HG02840 (cell line): ENCODE measurements around the gene MAPK12.

Experiments
- ATAC-seq: cut with Tn5 transposase; IDR thresholded peaks from one replicate; pipeline ENCODE4 v1.9.1; 2021; ENCODE audit warnings: mild to moderate bottlenecking, moderate library complexity, moderate number of reproducible peaks; ENCODE audit not compliant: unreplicated experiment, low FRiP score

The MAPK12 gene

GRCh38 chr22:50261615-50262459 is at the start of gene MAPK12:
MAPK12 (minus strand) TSS chr22:50261683; CDS start chr22:50261509, 174 bp downstream.
- ATAC-seq, result peak; percentile 57

DNA sequence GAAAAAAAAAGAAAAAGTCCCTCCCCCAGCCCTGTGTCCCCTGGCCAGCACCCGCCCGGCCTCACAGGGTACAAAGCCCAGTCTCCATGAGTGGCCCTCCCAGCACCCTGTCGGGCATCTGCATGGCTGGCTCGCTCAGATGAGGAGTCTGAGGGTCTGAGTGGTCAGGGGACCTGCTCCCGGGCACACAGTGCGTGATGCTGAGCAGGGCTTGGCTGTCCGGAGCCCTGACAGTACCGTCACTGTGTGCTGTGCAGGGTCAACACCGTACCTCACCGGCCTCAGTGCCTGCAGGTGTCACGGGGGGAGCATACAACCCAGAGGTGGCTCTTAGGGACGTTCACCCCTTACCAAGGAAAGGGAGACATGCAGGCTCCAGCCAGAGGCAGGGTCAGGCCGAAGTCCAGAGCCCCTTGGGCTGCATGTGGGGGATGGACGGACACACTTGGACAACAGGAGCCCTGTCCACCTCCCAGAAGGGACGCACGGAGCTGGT is 49.5 kb upstream of the MAPK12 start:
- ATAC-seq, result no peak

DNA sequence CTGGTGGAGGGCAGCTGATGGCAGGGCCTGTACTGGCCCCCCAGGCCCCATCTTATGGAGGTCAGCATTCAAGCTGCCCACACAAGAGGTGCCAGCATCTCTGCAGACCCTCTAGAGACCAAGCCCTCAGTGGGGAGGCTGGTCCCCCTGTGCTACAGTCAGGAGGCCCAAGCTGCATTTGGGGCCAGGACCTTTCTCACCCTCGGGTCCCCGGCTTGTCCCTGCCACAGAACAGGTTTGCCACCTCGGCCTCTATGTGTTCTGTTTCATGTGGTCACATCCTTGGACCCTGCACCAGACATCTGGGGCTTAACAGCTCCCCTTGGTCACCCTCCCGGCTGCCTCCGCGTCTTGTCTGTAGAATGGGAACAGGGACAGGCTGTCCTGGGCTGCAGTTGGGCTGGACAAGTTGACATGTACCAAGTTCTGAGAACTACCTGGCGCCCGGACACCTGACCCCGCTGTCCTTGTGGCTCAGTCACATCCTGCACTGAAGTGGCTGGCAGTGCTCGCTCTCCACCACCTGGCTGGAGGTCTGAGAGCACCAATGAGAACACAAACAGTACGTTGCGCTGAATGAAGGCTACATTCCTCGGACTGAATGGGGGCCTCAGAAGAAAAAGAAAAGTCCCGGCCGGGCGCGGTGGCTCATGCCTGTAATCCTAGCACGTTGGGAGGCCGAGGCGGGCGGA is 48.7 kb upstream of the MAPK12 start:
- ATAC-seq, result no peak

- ATAC-seq, result no peak
These were observed 48.1 kb upstream of the MAPK12 start for GRCh38 chr22:50309601-50309991.

- no peak for ATAC-seq
These were observed 47.6 kb upstream of the MAPK12 start for GRCh38 chr22:50308986-50309600.

- no peak for ATAC-seq
These were observed 47.1 kb upstream of the MAPK12 start for GRCh38 chr22:50308597-50308935.

DNA sequence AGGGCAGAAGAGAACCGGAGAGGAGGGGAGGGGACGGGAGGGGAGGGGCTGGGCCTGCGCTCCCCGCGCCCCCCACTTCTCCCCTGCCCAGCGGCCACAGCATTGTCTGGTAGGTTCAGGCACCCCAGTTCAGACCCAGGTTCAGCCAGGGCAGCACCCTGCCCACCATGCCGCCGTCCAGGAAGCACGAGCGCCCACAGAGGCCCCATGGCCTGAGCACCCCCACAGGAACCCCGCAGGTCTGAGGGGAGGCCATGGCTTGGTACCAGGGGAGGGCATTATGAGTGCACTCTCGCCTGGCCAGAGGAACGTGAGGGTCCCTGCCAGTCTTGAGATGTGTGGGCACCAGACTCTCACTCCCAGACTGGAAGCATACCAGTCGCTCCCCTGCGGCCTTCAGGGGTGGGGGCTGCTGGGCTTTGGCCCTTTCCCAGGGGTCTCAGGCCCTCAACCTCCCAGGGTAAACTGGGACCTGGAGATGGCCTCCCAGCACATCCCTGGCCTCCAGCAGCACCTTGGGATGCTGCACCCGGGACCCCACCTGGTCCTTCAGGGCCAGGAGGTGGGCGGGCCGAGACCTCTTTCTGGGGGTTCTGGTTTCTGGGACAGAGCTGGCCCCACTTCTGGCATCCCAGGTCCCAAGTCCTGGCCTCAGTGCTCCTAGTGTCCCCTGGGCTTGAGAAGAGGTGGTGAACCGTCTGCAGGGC is 46.6 kb upstream of the MAPK12 start:
- ATAC-seq, result no peak

- no peak for ATAC-seq
These were observed 45.6 kb upstream of the MAPK12 start, which contains the start of gene PLXNB2 for GRCh38 chr22:50306753-50307749. PLXNB2 (minus strand) TSS chr22:50307646; CDS start chr22:50290584, 17,062 bp downstream.

- no peak for ATAC-seq
These were observed 44.6 kb upstream of the MAPK12 start for GRCh38 chr22:50305923-50306566.

GRCh38 chr22:50305393-50305922 is 44.0 kb upstream of the MAPK12 start:
- ATAC-seq, result no peak

DNA sequence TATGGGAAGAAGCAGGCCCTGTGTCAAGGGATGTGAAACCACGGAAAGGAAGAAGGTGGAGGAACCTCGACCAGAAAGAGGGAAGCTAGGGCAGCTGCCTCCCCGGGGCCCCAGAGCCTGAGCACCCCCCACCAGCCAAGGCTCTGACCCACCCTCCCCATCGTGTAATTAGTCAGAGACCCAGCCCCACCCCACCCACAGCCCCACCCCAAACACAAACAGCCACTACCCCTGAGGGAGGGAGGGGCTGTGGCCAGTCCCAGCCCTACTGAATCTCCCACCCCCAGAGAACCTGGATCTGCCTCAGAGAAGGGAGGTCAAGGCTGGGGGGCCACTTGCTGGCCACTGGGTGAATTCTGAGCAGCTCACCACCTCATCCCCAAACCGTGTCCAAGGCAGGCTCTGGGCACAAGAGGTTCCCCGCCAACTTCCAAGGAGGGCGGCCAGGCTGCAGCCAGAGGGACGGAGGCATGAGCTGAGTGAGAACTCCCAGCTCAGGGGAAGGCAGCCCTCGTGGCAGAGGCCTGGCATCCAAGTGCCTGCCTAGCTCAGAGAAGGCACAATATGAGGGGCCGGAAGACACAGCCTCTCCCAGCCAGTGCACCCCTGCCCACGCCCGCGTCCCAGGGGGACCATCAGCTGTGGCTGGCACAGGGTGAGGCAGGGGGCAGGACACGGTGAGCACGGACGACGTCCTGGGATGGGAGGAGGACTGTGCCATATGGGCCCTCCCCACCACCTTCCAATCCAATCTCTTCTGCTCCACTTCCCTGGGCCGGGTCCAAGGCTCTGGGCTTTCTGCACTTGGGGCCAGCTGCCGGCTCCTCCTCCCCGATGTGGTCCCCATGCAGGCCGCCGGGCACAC is 43.3 kb upstream of the MAPK12 start:
- no peak for ATAC-seq

- ATAC-seq, result no peak
These were observed 42.5 kb upstream of the MAPK12 start for GRCh38 chr22:50303848-50304527.

DNA sequence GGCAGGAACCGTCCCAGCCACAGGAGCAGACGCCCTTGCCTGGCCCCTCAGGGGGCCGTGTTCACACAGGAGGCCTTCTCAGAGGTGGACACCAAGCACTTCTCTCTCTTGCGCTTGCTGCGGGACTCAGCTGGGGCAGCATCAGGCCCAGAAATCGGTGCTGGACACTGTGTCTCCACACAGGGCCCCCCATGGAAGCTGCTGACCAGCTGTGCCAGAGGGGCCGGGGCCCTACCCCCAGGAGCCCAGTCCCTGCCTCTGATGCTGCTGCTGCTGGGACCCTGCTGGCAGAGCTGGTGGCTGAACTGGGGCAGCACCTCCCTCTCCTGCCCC is 42.0 kb upstream of the MAPK12 start:
- ATAC-seq, result no peak

- ATAC-seq, result no peak
These were observed 41.1 kb upstream of the MAPK12 start for GRCh38 chr22:50302564-50302963.

DNA sequence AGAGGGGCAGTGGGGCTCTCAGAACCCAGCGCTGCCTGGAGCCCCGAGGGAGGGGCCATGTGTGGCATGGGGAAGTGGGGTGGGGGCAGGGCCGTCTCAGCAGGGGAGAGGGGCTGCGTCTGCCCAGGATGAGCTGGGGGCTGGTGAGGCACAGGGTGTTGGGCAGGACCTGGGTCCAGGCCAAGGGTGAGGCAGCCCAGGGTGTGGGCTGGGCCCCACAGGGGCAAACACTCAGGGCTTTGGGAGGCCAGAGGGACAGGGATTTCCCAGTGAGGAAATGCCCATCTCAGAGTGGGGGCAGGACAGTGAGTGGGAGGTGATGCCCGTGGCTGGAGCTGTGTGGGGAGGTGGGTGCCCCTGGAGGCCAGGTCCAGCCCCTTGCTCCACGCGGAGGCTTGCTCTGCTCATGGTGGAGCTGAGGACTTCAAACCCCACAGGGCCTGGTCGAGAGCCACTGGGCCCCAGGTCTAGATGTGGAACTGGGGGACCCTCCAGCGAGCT is 40.6 kb upstream of the MAPK12 start:
- no peak for ATAC-seq

- no peak for ATAC-seq
These were observed 40.1 kb upstream of the MAPK12 start for GRCh38 chr22:50301581-50301991.

DNA sequence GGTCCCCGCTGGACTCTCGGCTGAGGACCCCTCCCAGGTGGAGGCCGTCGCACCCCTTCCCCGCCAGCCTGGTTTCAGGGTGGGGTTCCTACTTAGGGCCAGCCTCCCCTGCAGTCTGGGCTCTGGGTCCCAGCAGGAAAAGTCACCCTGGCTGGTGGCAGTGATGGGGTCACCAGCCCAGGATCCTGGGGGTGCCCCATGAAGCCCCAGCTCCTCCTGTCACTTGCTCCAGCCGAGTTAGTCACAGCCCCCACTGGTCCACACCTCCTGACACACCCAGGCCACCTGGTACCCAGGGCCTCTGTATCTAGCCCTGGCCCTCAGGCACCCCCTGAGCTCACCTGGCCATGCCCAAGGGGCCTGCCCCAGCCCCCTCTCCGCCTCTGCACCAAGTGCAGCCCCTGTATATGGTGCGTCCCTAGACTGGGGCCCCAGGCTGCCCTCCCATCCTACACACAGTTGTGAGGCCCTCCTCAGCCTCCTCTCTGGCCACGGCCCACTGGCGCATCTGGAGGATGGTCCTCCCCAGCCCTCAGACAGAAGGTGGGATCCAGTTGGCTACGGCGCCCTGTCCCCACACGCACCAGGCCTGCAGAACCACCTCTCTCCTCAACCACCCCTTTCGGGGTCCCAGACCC is 39.3 kb upstream of the MAPK12 start:
- ATAC-seq, result no peak
